Measurements from ENCODE around the gene CITED1. TPM values are rescaled to one million over a fixed set of nuclear protein-coding genes. Genes with fewer than 3 reads are reported as not detected.

Gene CITED1
- total RNA-seq, 4 donors from 2014 or later, result 1.4 to 1.7 TPM; not detected in 2

- Histone ChIP-seq H3K27me3 (no peaks in the 10 kb centered on the region), H3K9me3 (no peaks in the 10 kb centered on the region), H3K36me3 (no peaks in the 10 kb centered on the region), H3K4me1 (no peaks in the 10 kb centered on the region), H3K27ac (no peak overlapping the region), H3K4me3 (no peak overlapping the region)
- no peak for ATAC-seq
- TF ChIP-seq POLR2A (IDR thresholded peaks at IDR 0.05) (no peak), CTCF (IDR thresholded peaks at IDR 0.05) (no peak)
- WGBS, 2 donors (ENCODE audit: low coverage in 1 of 2), result 50% methylated on average over 1 of the region's 1 CpG; no CpG with 5 or more reads in 1 of the 2 donors
Observed at GRCh38 chrX:72296991-72297390, 8.7 kb downstream of the CITED1 start.

GRCh38 chrX:72295745-72296144 lies 10.0 kb downstream of the CITED1 start:
- ATAC-seq, result no peak
- Histone ChIP-seq H3K9me3 (no peaks in the 10 kb centered on the region), H3K27me3 (no peaks in the 10 kb centered on the region), H3K27ac (no peak overlapping the region), H3K36me3 (no peaks in the 10 kb centered on the region), H3K4me3 (no peak overlapping the region), H3K4me1 (no peaks in the 10 kb centered on the region)
- WGBS, 2 donors (ENCODE audit: low coverage in 1 of 2), result 90% methylated on average over 2 of the region's 5 CpGs; no CpG with 5 or more reads in 1 of the 2 donors
- TF ChIP-seq EP300 (IDR thresholded peaks at IDR 0.05) (no peak), POLR2AphosphoS5 (IDR thresholded peaks at IDR 0.05) (no peak), CTCF (IDR thresholded peaks at IDR 0.05) (no peak), POLR2A (IDR thresholded peaks at IDR 0.05) (no peak)

GRCh38 chrX:72294497-72294896 lies 11.2 kb downstream of the CITED1 start:
- no peaks in the 10 kb centered on the region for H3K27me3 ChIP-seq

GRCh38 chrX:72282302-72282701 lies 23.4 kb downstream of the CITED1 start:
- H3K9me3 ChIP-seq, result no peaks in the 10 kb centered on the region
- H3K27ac ChIP-seq, result no peak overlapping the region
- 100% methylated on average over 1 of the region's 1 CpG; no CpG with 5 or more reads in 1 of the 2 donors for WGBS, 2 donors (ENCODE audit: low coverage in 1 of 2)

More at GRCh38 chrX:72294497-72294896, 11.2 kb downstream of the CITED1 start:
- Histone ChIP-seq H3K27ac (no peak overlapping the region), H3K4me1 (no peaks in the 10 kb centered on the region), H3K4me3 (no peak overlapping the region), H3K9me3 (no peaks in the 10 kb centered on the region), H3K36me3 (no peaks in the 10 kb centered on the region)
- 33 to 56% methylated on average over 1 of the region's 1 CpG for WGBS, 2 donors (ENCODE audit: low coverage in 1 of 2)
- no peak for TF ChIP-seq POLR2AphosphoS5 (IDR thresholded peaks at IDR 0.05)
- TF ChIP-seq EP300 (IDR thresholded peaks at IDR 0.05), result no peak
- no peak for TF ChIP-seq CTCF (IDR thresholded peaks at IDR 0.05)
- no peak for TF ChIP-seq POLR2A (IDR thresholded peaks at IDR 0.05)
- ATAC-seq, result no peak

More at GRCh38 chrX:72282302-72282701, 23.4 kb downstream of the CITED1 start:
- Histone ChIP-seq H3K27me3 (no peaks in the 10 kb centered on the region), H3K4me3 (no peak overlapping the region), H3K36me3 (no peaks in the 10 kb centered on the region), H3K4me1 (no peaks in the 10 kb centered on the region)
- TF ChIP-seq POLR2AphosphoS5 (IDR thresholded peaks at IDR 0.05) (no peak), POLR2A (IDR thresholded peaks at IDR 0.05) (no peak), CTCF (IDR thresholded peaks at IDR 0.05) (no peak), EP300 (IDR thresholded peaks at IDR 0.05) (no peak)
- no peak for ATAC-seq
